IMR-90 (cell line): ENCODE measurements around the gene UNC13A. TPM values are rescaled to one million over a fixed set of nuclear protein-coding genes. Genes with fewer than 3 reads are reported as not detected.

Experiments used
- ATAC-seq: fragments of 200-7000 bp; cut with Tn5 transposase; 2 replicates; pipeline ENCODE4 v1.9.1; 2020; ENCODE audit warnings: low read depth, mild to moderate bottlenecking, moderate library complexity
- BruUV-seq: library from RNA; stranded (reverse); fragments of 400-500 nt; replicated peaks from 2 replicates; lab custom pipeline; 2021; lab: Mats Ljungman, UMichigan
- CTCF ChIA-PET: fragments of 300-600 bp; formaldehyde crosslinking; extraction: SDS; loops from one replicate; lab custom pipeline; 2021; ENCODE audit warnings: antibody characterized with exemption; lab: Yijun Ruan, JAX
- POLR2A ChIA-PET: fragments of 300-600 bp; sonication (Branson Sonifier 250); formaldehyde crosslinking; loops from one replicate; lab custom pipeline; 2022; ENCODE audit warnings: antibody characterized with exemption; ENCODE audit not compliant: unreplicated experiment; lab: Charles Lee
- DNase-seq: peaks from one replicate; pipeline ENCODE4 v3.0.0; 2013
- H2AFZ ChIP-seq: replicated peaks from 2 replicates; pipeline ENCODE3; 2013; ENCODE audit warnings: low read length, mild to moderate bottlenecking; ENCODE audit not compliant: poor library complexity
- H2AK5ac ChIP-seq: 2 replicates; pipeline ENCODE4 v1.6.1; 2013; ENCODE audit warnings: low read depth, low read length, inconsistent platforms
- H2AK9ac ChIP-seq: replicated peaks from 2 replicates; pipeline ENCODE3; 2013; ENCODE audit warnings: mild to moderate bottlenecking, low read depth, low read length, moderate library complexity; ENCODE audit not compliant: poor library complexity
- H2BK120ac ChIP-seq: 2 replicates; pipeline ENCODE4 v1.6.1; 2013; ENCODE audit warnings: low read depth, low read length, inconsistent platforms
- H2BK15ac ChIP-seq: 3 replicates; pipeline ENCODE4 v1.6.1; 2013; ENCODE audit warnings: low read depth, low read length, inconsistent platforms
- H2BK20ac ChIP-seq: 2 replicates; pipeline ENCODE4 v1.6.1; 2013; ENCODE audit warnings: low read depth, mild to moderate bottlenecking, inconsistent platforms, low read length, moderate library complexity
- H2BK5ac ChIP-seq: 2 replicates; pipeline ENCODE4 v1.6.1; 2013; ENCODE audit warnings: mild to moderate bottlenecking, low read depth, low read length, inconsistent platforms; ENCODE audit not compliant: poor library complexity, severe bottlenecking
- H3K14ac ChIP-seq: replicated peaks from 2 replicates; pipeline ENCODE4 v1.6.1; 2013; ENCODE audit warnings: low read depth, low read length, inconsistent platforms
- H3K18ac ChIP-seq: 2 replicates; pipeline ENCODE4 v1.6.1; 2013; ENCODE audit warnings: low read depth, low read length, control low read depth
- H3K23ac ChIP-seq: 2 replicates; pipeline ENCODE4 v1.6.1; 2013; ENCODE audit warnings: low read depth, low read length, inconsistent platforms
- H3K27ac ChIP-seq: 2 replicates; pipeline ENCODE4 v1.5.1; 2013; ENCODE audit warnings: mild to moderate bottlenecking, control low read depth, low read length; ENCODE audit not compliant: insufficient read depth
- H3K27me3 ChIP-seq: 2 replicates; pipeline ENCODE4 v1.6.1; 2013; ENCODE audit warnings: low read length; ENCODE audit not compliant: control insufficient read depth, insufficient read depth
- H3K36me3 ChIP-seq: 2 replicates; pipeline ENCODE4 v1.6.1; 2013; ENCODE audit warnings: low read length, mixed read lengths; ENCODE audit not compliant: control insufficient read depth, insufficient read depth
- H3K4ac ChIP-seq: 2 replicates; pipeline ENCODE4 v1.6.1; 2013; ENCODE audit warnings: low read depth, low read length, inconsistent platforms
- H3K4me1 ChIP-seq: 2 replicates; pipeline ENCODE4 v1.6.1; 2013; ENCODE audit warnings: low read length, mixed read lengths; ENCODE audit not compliant: control insufficient read depth, insufficient read depth
- H3K4me2 ChIP-seq: 2 replicates; pipeline ENCODE4 v1.6.1; 2013; ENCODE audit warnings: low read depth, mild to moderate bottlenecking, control low read depth, low read length, moderate library complexity
- H3K4me3 ChIP-seq: 2 replicates; pipeline ENCODE4 v1.5.1; 2013; ENCODE audit warnings: low read depth, mild to moderate bottlenecking, control low read depth, low read length, moderate library complexity; ENCODE audit not compliant: insufficient read depth
- H3K56ac ChIP-seq: 2 replicates; pipeline ENCODE4 v1.6.1; 2013; ENCODE audit warnings: low read length, inconsistent platforms; ENCODE audit not compliant: insufficient read depth; ENCODE audit errors: extremely low read depth
- H3K79me1 ChIP-seq, 2 experiments: 2 replicates each; pipeline ENCODE4 v1.6.1; 2013; ENCODE audit warnings: low read length in 2 of 2, inconsistent platforms in 1 of 2, low read depth in 1 of 2
- H3K9ac ChIP-seq: 2 replicates; pipeline ENCODE4 v1.6.1; 2013; ENCODE audit warnings: low read depth, low read length, control low read depth
- H3K9me1 ChIP-seq: 2 replicates; pipeline ENCODE4 v1.6.1; 2013; ENCODE audit warnings: low read length, inconsistent platforms; ENCODE audit not compliant: insufficient read depth
- H3K9me3 ChIP-seq: 2 replicates; pipeline ENCODE4 v1.6.1; 2013; ENCODE audit warnings: low read length; ENCODE audit not compliant: control insufficient read depth, insufficient read depth
- H4K20me1 ChIP-seq: 2 replicates; pipeline ENCODE4 v1.6.1; 2013; ENCODE audit warnings: low read length, inconsistent platforms; ENCODE audit not compliant: insufficient read depth
- H4K5ac ChIP-seq: 2 replicates; pipeline ENCODE4 v1.6.1; 2013; ENCODE audit warnings: mild to moderate bottlenecking, low read depth, low read length, control low read depth
- H4K8ac ChIP-seq, 2 experiments: 2 replicates each; pipeline ENCODE4 v1.6.1; 2013; ENCODE audit warnings: low read depth in 2 of 2, low read length in 2 of 2, control low read depth in 1 of 2, inconsistent platforms in 1 of 2
- H4K91ac ChIP-seq: 2 replicates; pipeline ENCODE4 v1.6.1; 2013; ENCODE audit warnings: low read depth, low read length, inconsistent platforms; ENCODE audit not compliant: insufficient read depth
- CHD1 ChIP-seq: IDR thresholded peaks from 2 replicates; pipeline ENCODE4 v1.6.1; 2012; ENCODE audit warnings: low read depth, low read length, improper control_type of control experiment
- WGBS, 2 experiments: methylation state at CpG; one replicate each; pipeline versions ENCODE4 v1.1.5 to v1.1.7; 2013; ENCODE audit warnings: missing lambda C conversion rate in 2 of 2; ENCODE audit not compliant: insufficient read length in 1 of 2; ENCODE audit errors: extremely low coverage in 2 of 2; 5-methylcytosine and 5-hydroxymethylcytosine counted together
- dilution Hi-C: fragments of 300-500 bp; cut with HindIII; formaldehyde crosslinking; loops from one replicate; pipeline ENCODE4 v1.14.3; 2018; ENCODE audit warnings: low sequenced_read_pairs; ENCODE audit not compliant: unreplicated experiment
- in situ Hi-C: fragments of 300-500 bp; cut with MboI; formaldehyde crosslinking; loops from 3 replicates; pipeline ENCODE4 v1.14.3; 2019; ENCODE audit warnings: low sequenced_read_pairs, inconsistent platforms, mixed read lengths
- intact Hi-C: fragments of 100-400 bp; cut with micrococcal nuclease; formaldehyde crosslinking; loops from 2 replicates; pipeline ENCODE4 v1.10.0; 2022
- polyA plus RNA-seq, 3 experiments: library from polyadenylated mRNA; depleted of rRNA; stranded (reverse); fragments of >200 nt; gene quantifications; 2 replicates each; pipeline ENCODE4 v1.2.3, GENCODE V29; 2012; ENCODE audit warnings: low replicate concordance in 1 of 3
- total RNA-seq: library from RNA; depleted of rRNA; stranded (reverse); fragments of >200 nt; gene quantifications from 2 replicates; pipeline ENCODE4 v1.2.3, GENCODE V29; 2012

UNC13A gene
- total and polyA plus RNA-seq, 2 of the 4 experiments (the other 2 are of a cell fraction) = 0.18 to 0.22 TPM

GRCh38 chr19:17562097-17562496 is 126.1 kb downstream of the UNC13A start:
- H3K23ac ChIP-seq = no peak overlapping the region
- H3K4me3 ChIP-seq = no peak overlapping the region
- no peak overlapping the region for H2BK20ac ChIP-seq
- H3K79me1 ChIP-seq = peaks cover 13 to 55% of the 10 kb centered on the region in 2 experiments
- no peak overlapping the region for H3K9ac ChIP-seq
- H3K9me3 ChIP-seq = no peaks in the 10 kb centered on the region
- in situ Hi-C loops (no loop called here), intact Hi-C loops (no loop called here), dilution Hi-C loops (no loop called here)
- peaks cover 9% of the 10 kb centered on the region for H3K4me1 ChIP-seq
- H3K14ac ChIP-seq = no peak overlapping the region
- H2BK120ac ChIP-seq = no peak overlapping the region
- no peak overlapping the region for H4K8ac ChIP-seq
- no peak overlapping the region for H3K27ac ChIP-seq
- no peak overlapping the region for H2BK5ac ChIP-seq
- H3K56ac ChIP-seq = no peak overlapping the region
- H3K18ac ChIP-seq = no peak overlapping the region
- ChIA-PET POLR2A (no interaction called here), CTCF (no interaction called here)
- H2AK9ac ChIP-seq = no peak overlapping the region
- DNase-seq (no peak), ATAC-seq (no peak)
- no peak overlapping the region for H4K91ac ChIP-seq
- BruUV-seq = no TSS peak
- no peak overlapping the region for H2AFZ ChIP-seq
- no peaks in the 10 kb centered on the region for H3K9me1 ChIP-seq
- peaks cover 3% of the 10 kb centered on the region for H4K20me1 ChIP-seq
- H4K5ac ChIP-seq = no peak overlapping the region
- no peak for TF ChIP-seq CHD1
- H2AK5ac ChIP-seq = no peak overlapping the region
- H3K36me3 ChIP-seq = peaks cover 40% of the 10 kb centered on the region
- H3K4me2 ChIP-seq = no peak overlapping the region
- no peak overlapping the region for H2BK15ac ChIP-seq
- no peaks in the 10 kb centered on the region for H3K27me3 ChIP-seq
- 100% methylated on average over 2 of the region's 4 CpGs; no CpG with 5 or more reads in 1 of the 2 experiments for WGBS, 2 experiments
- H3K4ac ChIP-seq = no peak overlapping the region
